Spleen (tissue), 7 donors: ENCODE measurements around the gene ATP10A.

Experiments used
- CTCF ChIP-seq, 11 experiments: fragments of 200-600 bp in 7 of 11; fragments of 450-650 bp in 4 of 11; sonication (generic) in 4 of 11; IDR thresholded peaks in 8 of 11; conservative IDR thresholded peaks in 3 of 11; 1 replicate in 7 of 11; 2 replicates in 4 of 11; pipeline versions ENCODE4 v1.4.0 to v1.8.0; 2016 to 2021; ENCODE audit warnings: antibody characterized with exemption in 11 of 11, inconsistent platforms in 4 of 11, mild to moderate bottlenecking in 1 of 11
- POLR2A ChIP-seq, 3 donors: fragments of 450-650 bp; IDR thresholded peaks; one replicate each; pipeline ENCODE4 v1.5.1; 2017; ENCODE audit warnings: antibody characterized with exemption in 3 of 3, mild to moderate bottlenecking in 1 of 3
- donor health status: DM: no; HTN: no; CAD: no; lungs with moderate emphysema.
- donor health status: DM: no; HTN: no; CAD: no.
- donor health status: DM: no; HTN: no; CAD: no.

GRCh38 chr15:25848325-25848724 is 14.8 kb downstream of the ATP10A start:
- TF ChIP-seq CTCF (IDR thresholded peaks at IDR 0.05 in 8 of 11, conservative IDR thresholded peaks at IDR 0.05 in 3 of 11) (no peak), POLR2A (IDR thresholded peaks at IDR 0.05) (no peak)
